H9 (cell line): ENCODE measurements around the gene MEDAG. TPM values are rescaled to one million over a fixed set of nuclear protein-coding genes. Genes with fewer than 3 reads are reported as not detected.
A peak's percentile ranks its signal among the peaks of the same experiment; 100 is the strongest.

Source experiments
- DNase-seq: peaks from one replicate; pipeline ENCODE4 v3.0.0-alpha.2; 2017
- H2AFZ ChIP-seq: one replicate; pipeline ENCODE4 v1.6.1; 2013; ENCODE audit warnings: mild to moderate bottlenecking, low read length, control low read depth, moderate library complexity
- H2AK5ac ChIP-seq: 2 replicates; pipeline ENCODE4 v1.6.1; 2013; ENCODE audit warnings: low read length, control low read depth, mixed read lengths; ENCODE audit not compliant: insufficient read length
- H2BK120ac ChIP-seq: one replicate; pipeline ENCODE4 v1.6.1; 2013; ENCODE audit warnings: low read depth, mild to moderate bottlenecking, low read length, control low read depth, inconsistent platforms; ENCODE audit not compliant: poor library complexity, severe bottlenecking
- H2BK12ac ChIP-seq: 2 replicates; pipeline ENCODE4 v1.6.1; 2013; ENCODE audit warnings: low read length, control low read depth, mixed read lengths, low read depth; ENCODE audit not compliant: insufficient read length
- H2BK15ac ChIP-seq: 2 replicates; pipeline ENCODE4 v1.6.1; 2013; ENCODE audit warnings: low read depth, low read length, control low read depth
- H2BK20ac ChIP-seq: one replicate; pipeline ENCODE4 v1.6.1; 2013; ENCODE audit warnings: low read depth, mild to moderate bottlenecking, low read length, control low read depth, inconsistent platforms; ENCODE audit not compliant: poor library complexity, severe bottlenecking
- H2BK5ac ChIP-seq: 2 replicates; pipeline ENCODE4 v1.6.1; 2013; ENCODE audit warnings: low read length, control low read depth, mixed read lengths; ENCODE audit not compliant: insufficient read length
- H3K14ac ChIP-seq: 2 replicates; pipeline ENCODE4 v1.6.1; 2013; ENCODE audit warnings: low read length, control low read depth; ENCODE audit not compliant: insufficient read depth
- H3K18ac ChIP-seq: 2 replicates; pipeline ENCODE4 v1.6.1; 2013; ENCODE audit warnings: low read depth, mild to moderate bottlenecking, mixed read lengths, low read length, control low read depth; ENCODE audit not compliant: insufficient read length
- H3K23ac ChIP-seq: 2 replicates; pipeline ENCODE4 v1.6.1; 2013; ENCODE audit warnings: low read length, control low read depth, mixed read lengths, low read depth; ENCODE audit not compliant: insufficient read length
- H3K23me2 ChIP-seq: 2 replicates; pipeline ENCODE4 v1.6.1; 2013; ENCODE audit warnings: low read depth, mild to moderate bottlenecking, mixed read lengths, low read length, control low read depth; ENCODE audit not compliant: insufficient read length, poor library complexity, severe bottlenecking
- H3K27ac ChIP-seq: 2 replicates; pipeline ENCODE4 v1.5.1; 2013; ENCODE audit warnings: low read length, control low read depth, mixed read lengths, low read depth; ENCODE audit not compliant: insufficient read length
- H3K27me3 ChIP-seq: 2 replicates; pipeline ENCODE4 v1.6.1; 2013; ENCODE audit warnings: low read length, control low read depth, inconsistent platforms; ENCODE audit not compliant: insufficient read depth
- H3K4ac ChIP-seq: 2 replicates; pipeline ENCODE4 v1.6.1; 2013; ENCODE audit warnings: low read depth, mild to moderate bottlenecking, control low read depth, inconsistent platforms, low read length, moderate library complexity
- H3K4me1 ChIP-seq: 2 replicates; pipeline ENCODE4 v1.6.1; 2013; ENCODE audit warnings: low read length, control low read depth, inconsistent platforms; ENCODE audit not compliant: insufficient read depth
- H3K4me2 ChIP-seq: 2 replicates; pipeline ENCODE4 v1.6.1; 2013; ENCODE audit warnings: low read length, control low read depth, mixed read lengths; ENCODE audit not compliant: insufficient read length, insufficient read depth
- H3K56ac ChIP-seq: 2 replicates; pipeline ENCODE4 v1.6.1; 2013; ENCODE audit warnings: low read depth, mild to moderate bottlenecking, mixed read lengths, low read length, control low read depth; ENCODE audit not compliant: insufficient read length
- H3K79me1 ChIP-seq: 2 replicates; pipeline ENCODE4 v1.6.1; 2013; ENCODE audit warnings: low read depth, mild to moderate bottlenecking, moderate library complexity, low read length, control low read depth, inconsistent platforms; ENCODE audit not compliant: insufficient read depth, poor library complexity, severe bottlenecking
- H3K79me2 ChIP-seq: 2 replicates; pipeline ENCODE4 v1.6.1; 2013; ENCODE audit warnings: low read length, control low read depth, inconsistent platforms; ENCODE audit not compliant: insufficient read depth
- H3K9ac ChIP-seq: 2 replicates; pipeline ENCODE4 v1.6.1; 2013; ENCODE audit warnings: low read length, control low read depth, mixed read lengths; ENCODE audit not compliant: insufficient read length; ENCODE audit errors: extremely low read depth
- H3K9me3 ChIP-seq: one replicate; pipeline ENCODE4 v1.6.1; 2013; ENCODE audit warnings: low read depth, low read length, inconsistent platforms; ENCODE audit not compliant: control insufficient read depth
- H3T11ph ChIP-seq: one replicate; pipeline ENCODE4 v1.6.1; 2013; ENCODE audit warnings: mild to moderate bottlenecking, low read length, control low read depth, inconsistent platforms
- H4K20me1 ChIP-seq: one replicate; pipeline ENCODE4 v1.6.1; 2013; ENCODE audit not compliant: control insufficient read depth, insufficient read length, insufficient read depth
- H4K5ac ChIP-seq: 2 replicates; pipeline ENCODE4 v1.6.1; 2013; ENCODE audit warnings: low read depth, mild to moderate bottlenecking, mixed read lengths, low read length, control low read depth; ENCODE audit not compliant: insufficient read length
- H4K8ac ChIP-seq: replicated peaks from 2 replicates; pipeline ENCODE4 v1.6.1; 2013; ENCODE audit warnings: low read length, control low read depth, mixed read lengths, low read depth; ENCODE audit not compliant: insufficient read length
- H4K91ac ChIP-seq: 2 replicates; pipeline ENCODE4 v1.6.1; 2013; ENCODE audit warnings: low read depth, mild to moderate bottlenecking, moderate library complexity, mixed read lengths, low read length, control low read depth; ENCODE audit not compliant: insufficient read length
- H3K27ac Mint-ChIP-seq, 3 experiments: 2 replicates in 2 of 3; 3 replicates in 1 of 3; pipeline ENCODE4 v1.8.0; 2020 to 2021; ENCODE audit warnings: mixed read lengths in 3 of 3, mild to moderate bottlenecking in 1 of 3, moderate library complexity in 1 of 3
- H3K27me3 Mint-ChIP-seq: 2 replicates; pipeline ENCODE4 v1.8.0; 2021; ENCODE audit warnings: low read depth, mild to moderate bottlenecking, moderate library complexity, mixed read lengths
- H3K36me3 Mint-ChIP-seq, 3 experiments: 2 replicates in 2 of 3; 3 replicates in 1 of 3; pipeline ENCODE4 v1.8.0; 2020 to 2021; ENCODE audit warnings: low read depth in 3 of 3, mixed read lengths in 3 of 3; ENCODE audit not compliant: insufficient read depth in 1 of 3
- H3K4me1 Mint-ChIP-seq, 2 experiments: 2 replicates each; pipeline ENCODE4 v1.8.0; 2020; ENCODE audit warnings: mixed read lengths in 2 of 2
- H3K4me3 Mint-ChIP-seq, 2 experiments: 2 replicates in 1 of 2; 3 replicates in 1 of 2; pipeline ENCODE4 v1.8.0; 2020 to 2021; ENCODE audit warnings: mild to moderate bottlenecking in 2 of 2, mixed read lengths in 2 of 2, moderate library complexity in 1 of 2
- H3K9me3 Mint-ChIP-seq, 2 experiments: 2 replicates in 1 of 2; 3 replicates in 1 of 2; pipeline ENCODE4 v1.8.0; 2020; ENCODE audit warnings: mild to moderate bottlenecking in 2 of 2, mixed read lengths in 2 of 2, moderate library complexity in 1 of 2
- CTCF ChIP-seq: fragments of 200-600 bp; sonication (generic); conservative IDR thresholded peaks from 3 replicates; pipeline ENCODE4 v1.8.0; 2021; ENCODE audit warnings: antibody characterized with exemption, mild to moderate bottlenecking
- WGBS: extraction: QIAGEN DNeasy Blood & Tissue Kit; methylation state at CpG from one replicate; pipeline ENCODE4 v1.1.7; 2013; ENCODE audit warnings: missing lambda C conversion rate, low lambda C conversion rate, mixed read lengths; ENCODE audit not compliant: insufficient read length; ENCODE audit errors: extremely low coverage; 5-methylcytosine and 5-hydroxymethylcytosine counted together
- total RNA-seq: library from RNA; stranded (reverse); gene quantifications from 2 replicates; pipeline ENCODE4 v1.2.1, GENCODE V29; 2021

MEDAG gene
- total RNA-seq, 1 experiment from 2014 or later = 0.87 TPM

GRCh38 chr13:30892966-30893365 is 13.1 kb upstream of the MEDAG start:
- H2AK5ac ChIP-seq = no peak overlapping the region

More at GRCh38 chr13:30892966-30893365, 13.1 kb upstream of the MEDAG start:
- Histone ChIP-seq H3K27ac (no peak overlapping the region), H3K14ac (no peak overlapping the region), H4K20me1 (peaks cover 2% of the 10 kb centered on the region), H3K56ac (no peak overlapping the region), H2BK20ac (no peak overlapping the region), H2BK12ac (no peak overlapping the region), H3K4me1 (no peaks in the 10 kb centered on the region), H3K79me2 (no peaks in the 10 kb centered on the region), H2BK15ac (no peak overlapping the region), H3K9me3 (no peaks in the 10 kb centered on the region), H3T11ph (no peak overlapping the region), H3K23me2 (no peaks in the 10 kb centered on the region), H4K8ac (no peak overlapping the region), H3K23ac (no peak overlapping the region), H2BK5ac (no peak overlapping the region), H3K4ac (no peak overlapping the region), H2AFZ (no peak overlapping the region), H3K79me1 (no peaks in the 10 kb centered on the region), H4K91ac (no peak overlapping the region), H3K4me2 (no peak overlapping the region), H4K5ac (no peak overlapping the region), H3K18ac (no peak overlapping the region), H2BK120ac (no peak overlapping the region), H3K27me3 (no peaks in the 10 kb centered on the region), H3K9ac (no peak overlapping the region)
- peak; percentile 83 for DNase-seq
- H3K36me3 Mint-ChIP-seq = peaks cover 0 to 9% (median 6%) of the 10 kb centered on the region in 3 experiments; a peak in 4 of 7 replicates
- H3K4me1 Mint-ChIP-seq = peaks cover 11% of the 10 kb centered on the region in 2 experiments
- WGBS = no CpG with 5 or more reads among the region's 6 CpGs
- H3K27ac Mint-ChIP-seq = no peak overlapping the region; a peak in 1 of 7 replicates
- H3K9me3 Mint-ChIP-seq = peaks cover 4 to 11% of the 10 kb centered on the region in 2 experiments; a peak in 3 of 5 replicates
- H3K4me3 Mint-ChIP-seq = no peak overlapping the region
- H3K27me3 Mint-ChIP-seq = peaks cover under 1% of the 10 kb centered on the region; the same call in 1 of the 2 replicates
- peak; percentile 92 for TF ChIP-seq CTCF
